Body of pancreas (tissue), 4 donors: ENCODE data around the gene OTOL1. TPM values are rescaled to one million over a fixed set of nuclear protein-coding genes. Genes with fewer than 3 reads are reported as not detected.
"Not testable (repeated sequence)": the region's sequence is repeated elsewhere in the genome, so short reads cannot be mapped to it uniquely, and the experiment has no call there.

Experiments
- ATAC-seq: fragments of 150-250 bp; one replicate; pipeline ENCODE4 v1.9.1; 2016
- DNase-seq, 4 donors: peaks; one replicate each; pipeline ENCODE4 v3.0.0-alpha.2; 2019
- H3K27ac ChIP-seq, 4 donors: fragments of 200-600 bp; sonication (generic); 1 replicate in 3 of 4; 2 replicates in 1 of 4; pipeline versions ENCODE4 v1.5.1 to v1.6.1; 2016 to 2019; ENCODE audit warnings: mild to moderate bottlenecking in 1 of 4, mixed read lengths in 1 of 4, moderate library complexity in 1 of 4
- H3K27me3 ChIP-seq, 2 donors: fragments of 200-600 bp; sonication (generic); one replicate each; pipeline ENCODE4 v1.6.0; 2016; ENCODE audit warnings: mild to moderate bottlenecking in 1 of 2
- H3K36me3 ChIP-seq, 2 donors: fragments of 200-600 bp; sonication (generic); replicated peaks in 1 of 2; 2 replicates each; pipeline ENCODE4 v1.5.1; 2016; ENCODE audit warnings: low read depth in 2 of 2; ENCODE audit not compliant: insufficient read depth in 1 of 2
- H3K4me1 ChIP-seq: fragments of 200-600 bp; sonication (generic); one replicate; pipeline ENCODE4 v1.6.0; 2016
- H3K4me3 ChIP-seq, 2 donors: fragments of 200-600 bp; sonication (generic); 1 replicate in 1 of 2; 2 replicates in 1 of 2; pipeline ENCODE4 v1.5.1; 2016 to 2019
- H3K9me3 ChIP-seq, 3 donors: fragments of 200-600 bp; sonication (generic); 1 replicate in 2 of 3; 2 replicates in 1 of 3; pipeline ENCODE4 v1.5.1; 2016
- POLR2A ChIP-seq, 3 donors: fragments of 450-650 bp; IDR thresholded peaks; one replicate each; pipeline ENCODE4 v1.6.1; 2016; ENCODE audit warnings: antibody characterized with exemption in 3 of 3, mild to moderate bottlenecking in 2 of 3
- WGBS, 2 donors: methylation state at CpG; one replicate each; pipeline ENCODE4 v1.1.5; 2017; 5-methylcytosine and 5-hydroxymethylcytosine counted together
- intact Hi-C: fragments of 100-400 bp; cut with DNase I; formaldehyde crosslinking; loops from one replicate; pipeline ENCODE4 v1.15.1; 2023
- total RNA-seq, 2 donors: library from RNA; depleted of rRNA; stranded (reverse); fragments of >200 nt; gene quantifications; one replicate each; pipeline ENCODE4 v1.1.0, GENCODE V29; 2016
- TF ChIP-seq, protein P1 (sequence below), 7 experiments: fragments of 450-650 bp in 4 of 7; fragments of 200-600 bp in 3 of 7; sonication (generic) in 3 of 7; IDR thresholded peaks; one replicate each; pipeline ENCODE4 v1.5.1; 2016 to 2019; ENCODE audit warnings: antibody characterized with exemption in 7 of 7

The OTOL1 gene
- total RNA-seq, 2 donors from 2014 or later, result not detected

DNA sequence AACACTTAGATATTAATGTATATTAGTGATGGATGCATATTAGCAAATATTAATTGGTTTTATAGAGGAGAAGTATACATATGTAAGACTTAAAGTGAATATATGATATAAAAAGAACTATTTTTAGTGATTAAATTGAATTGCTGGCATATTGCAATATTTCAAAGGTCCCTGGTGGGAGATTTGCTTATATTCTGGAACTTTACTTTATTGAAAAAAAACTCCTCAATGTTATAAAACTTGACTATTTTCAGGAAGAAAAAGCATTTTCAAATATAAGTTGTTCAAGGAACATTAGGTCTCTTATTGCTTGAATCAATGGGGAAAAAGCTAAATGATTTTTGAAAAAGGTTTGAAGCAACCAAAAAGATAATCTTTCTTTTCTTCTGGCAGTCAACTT lies 21.4 kb upstream of the OTOL1 start:
- DNase-seq (no peak), ATAC-seq (no peak)
- no peaks in the 10 kb centered on the region for H3K27me3 ChIP-seq
- H3K27ac ChIP-seq, result no peak overlapping the region
- no peaks in the 10 kb centered on the region for H3K4me1 ChIP-seq
- intact Hi-C loops, result no loop called here
- H3K36me3 ChIP-seq, result no peaks in the 10 kb centered on the region
- no peaks in the 10 kb centered on the region for H3K9me3 ChIP-seq
- no peak overlapping the region for H3K4me3 ChIP-seq
- TF ChIP-seq, protein P1, sequence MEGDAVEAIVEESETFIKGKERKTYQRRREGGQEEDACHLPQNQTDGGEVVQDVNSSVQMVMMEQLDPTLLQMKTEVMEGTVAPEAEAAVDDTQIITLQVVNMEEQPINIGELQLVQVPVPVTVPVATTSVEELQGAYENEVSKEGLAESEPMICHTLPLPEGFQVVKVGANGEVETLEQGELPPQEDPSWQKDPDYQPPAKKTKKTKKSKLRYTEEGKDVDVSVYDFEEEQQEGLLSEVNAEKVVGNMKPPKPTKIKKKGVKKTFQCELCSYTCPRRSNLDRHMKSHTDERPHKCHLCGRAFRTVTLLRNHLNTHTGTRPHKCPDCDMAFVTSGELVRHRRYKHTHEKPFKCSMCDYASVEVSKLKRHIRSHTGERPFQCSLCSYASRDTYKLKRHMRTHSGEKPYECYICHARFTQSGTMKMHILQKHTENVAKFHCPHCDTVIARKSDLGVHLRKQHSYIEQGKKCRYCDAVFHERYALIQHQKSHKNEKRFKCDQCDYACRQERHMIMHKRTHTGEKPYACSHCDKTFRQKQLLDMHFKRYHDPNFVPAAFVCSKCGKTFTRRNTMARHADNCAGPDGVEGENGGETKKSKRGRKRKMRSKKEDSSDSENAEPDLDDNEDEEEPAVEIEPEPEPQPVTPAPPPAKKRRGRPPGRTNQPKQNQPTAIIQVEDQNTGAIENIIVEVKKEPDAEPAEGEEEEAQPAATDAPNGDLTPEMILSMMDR (IDR thresholded peaks at IDR 0.05), result no peak
- TF ChIP-seq POLR2A (IDR thresholded peaks at IDR 0.05), result no peak

DNA sequence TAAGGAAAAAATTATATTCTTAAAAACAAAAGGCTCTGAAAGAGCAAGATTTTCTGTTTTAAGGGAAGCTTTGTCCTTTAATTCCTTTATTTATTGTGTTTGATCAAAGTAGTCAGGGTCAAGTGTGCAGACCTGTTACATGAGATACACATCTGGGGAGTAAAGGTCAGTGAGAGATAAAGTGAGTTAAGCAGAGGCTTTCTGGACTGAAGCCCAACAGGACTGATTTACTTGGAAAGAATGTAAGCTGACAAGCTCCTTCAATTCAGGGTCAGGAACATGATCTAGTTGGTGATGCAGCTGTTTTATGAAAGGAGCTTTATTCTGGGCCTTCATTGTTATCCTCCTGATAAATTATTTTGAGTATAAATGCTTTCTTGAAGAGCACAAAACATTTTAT lies 20.7 kb upstream of the OTOL1 start:
- Histone ChIP-seq H3K4me1 (no peaks in the 10 kb centered on the region), H3K4me3 (no peak overlapping the region), H3K27ac (no peak overlapping the region), H3K27me3 (no peaks in the 10 kb centered on the region), H3K36me3 (no peaks in the 10 kb centered on the region), H3K9me3 (no peaks in the 10 kb centered on the region)
- ATAC-seq (no peak), DNase-seq (no peak)
- intact Hi-C loops, result no loop called here
- TF ChIP-seq POLR2A (IDR thresholded peaks at IDR 0.05), result no peak
- TF ChIP-seq, protein P1 (IDR thresholded peaks at IDR 0.05), result no peak

DNA sequence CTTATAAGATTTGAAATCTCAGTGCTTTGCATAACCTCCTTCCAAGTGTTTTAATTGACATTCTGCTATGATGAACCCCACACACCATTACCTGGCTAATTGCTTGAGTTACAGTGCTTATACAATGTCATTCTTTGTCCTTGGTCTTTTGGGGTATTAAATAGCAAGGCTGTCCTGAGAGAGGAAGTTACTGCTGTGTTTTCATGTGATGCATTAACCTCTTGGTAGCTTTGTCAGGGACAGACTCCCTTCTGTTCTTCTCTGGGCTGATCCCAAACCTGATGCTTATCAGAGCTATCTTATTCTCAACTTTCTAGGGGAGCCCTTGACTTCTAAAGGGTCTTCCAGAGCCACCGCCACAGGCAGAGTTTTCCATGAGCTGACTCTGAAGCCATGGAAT lies 12.4 kb upstream of the OTOL1 start:
- Histone ChIP-seq H3K27me3 (no peaks in the 10 kb centered on the region), H3K9me3 (no peaks in the 10 kb centered on the region), H3K4me3 (no peak overlapping the region), H3K27ac (no peak overlapping the region), H3K36me3 (no peaks in the 10 kb centered on the region), H3K4me1 (no peaks in the 10 kb centered on the region)
- 69 to 74% methylated on average over 1 of the region's 1 CpG for WGBS, 2 donors
- intact Hi-C loops, result no loop called here
- ATAC-seq (no peak), DNase-seq (no peak)
- TF ChIP-seq, protein P1 (IDR thresholded peaks at IDR 0.05), result no peak
- no peak for TF ChIP-seq POLR2A (IDR thresholded peaks at IDR 0.05)

DNA sequence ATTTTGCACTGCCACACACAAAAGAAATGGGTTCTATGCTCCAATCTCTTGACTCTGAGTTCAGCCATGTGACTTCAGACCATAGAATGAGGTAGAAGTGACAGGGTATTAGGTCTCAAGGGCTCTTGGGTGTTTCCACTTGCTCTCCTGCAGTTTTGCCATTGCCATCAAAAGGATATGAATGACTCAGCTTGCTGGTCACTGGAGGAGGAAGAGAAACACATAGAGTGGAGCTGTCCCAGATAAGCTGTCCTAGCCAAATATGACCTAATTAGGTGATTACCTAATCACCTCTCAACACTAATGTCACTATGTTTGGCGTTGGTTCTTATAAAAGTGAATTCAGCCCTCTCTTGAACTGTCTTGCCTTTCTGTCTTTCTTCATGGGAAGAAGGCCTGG lies 8.3 kb upstream of the OTOL1 start:
- H3K9me3 ChIP-seq, H3K4me3 ChIP-seq, ATAC-seq, H3K36me3 ChIP-seq, H3K27me3 ChIP-seq, DNase-seq, intact Hi-C loops, H3K4me1 ChIP-seq, H3K27ac ChIP-seq: not testable (repeated sequence)
- 10 to 16% methylated on average over 1 of the region's 1 CpG for WGBS, 2 donors

DNA sequence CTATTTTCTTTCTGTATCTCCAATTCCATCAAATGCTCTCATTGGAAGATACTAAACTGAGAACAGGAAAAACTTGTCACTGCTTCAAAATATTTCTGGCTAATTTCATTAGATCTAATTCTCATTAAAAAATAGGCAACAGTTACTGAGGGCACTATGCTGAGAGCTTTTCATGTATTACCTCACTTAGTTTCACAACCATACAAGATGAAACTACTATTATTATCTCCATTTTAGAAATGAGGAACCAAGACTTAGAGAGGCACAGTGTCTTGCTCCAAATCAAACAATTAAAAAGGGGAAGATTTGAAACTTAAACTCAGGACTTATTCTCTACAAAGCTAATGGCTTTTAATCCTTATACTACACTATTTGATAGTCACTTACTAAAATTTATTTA lies 7.2 kb upstream of the OTOL1 start:
- no peaks in the 10 kb centered on the region for H3K9me3 ChIP-seq
- no peaks in the 10 kb centered on the region for H3K4me1 ChIP-seq
- no peak for ATAC-seq
- no peak overlapping the region for H3K27ac ChIP-seq
- no peak for TF ChIP-seq POLR2A (IDR thresholded peaks at IDR 0.05)
- intact Hi-C loops, result no loop called here
- no peaks in the 10 kb centered on the region for H3K27me3 ChIP-seq
- no peak for DNase-seq
- H3K4me3 ChIP-seq, result no peak overlapping the region
- no peaks in the 10 kb centered on the region for H3K36me3 ChIP-seq

DNA sequence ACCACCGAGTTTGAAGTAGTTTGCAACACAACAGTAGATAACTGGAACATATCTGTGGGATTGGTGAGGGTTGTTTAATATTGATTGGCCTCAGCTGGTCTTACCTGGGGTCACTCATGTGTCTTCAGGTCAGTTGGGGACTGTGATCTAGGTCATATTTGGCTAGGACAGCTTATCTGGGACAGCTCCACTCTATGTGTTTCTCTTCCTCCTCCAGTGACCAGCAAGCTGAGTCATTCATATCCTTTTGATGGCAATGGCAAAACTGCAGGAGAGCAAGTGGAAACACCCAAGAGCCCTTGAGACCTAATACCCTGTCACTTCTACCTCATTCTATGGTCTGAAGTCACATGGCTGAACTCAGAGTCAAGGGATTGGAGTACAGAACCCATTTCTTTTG lies 5.8 kb upstream of the OTOL1 start:
- H3K27ac ChIP-seq, DNase-seq, ATAC-seq, H3K27me3 ChIP-seq, H3K9me3 ChIP-seq, H3K36me3 ChIP-seq, H3K4me3 ChIP-seq, H3K4me1 ChIP-seq, intact Hi-C loops: not testable (repeated sequence)
- WGBS, 2 donors, result 0 to 35% methylated on average over 1 of the region's 1 CpG
